GM18511 (cell line): ENCODE data around the gene SRSF7.
"Not testable (repeated sequence)": the region's sequence is repeated elsewhere in the genome, so short reads cannot be mapped to it uniquely, and the experiment has no call there.

Source experiments
- ATAC-seq: cut with Tn5 transposase; IDR thresholded peaks from one replicate; pipeline ENCODE4 v1.9.1; 2021; ENCODE audit warnings: mild to moderate bottlenecking, moderate library complexity; ENCODE audit not compliant: unreplicated experiment

The SRSF7 gene

DNA sequence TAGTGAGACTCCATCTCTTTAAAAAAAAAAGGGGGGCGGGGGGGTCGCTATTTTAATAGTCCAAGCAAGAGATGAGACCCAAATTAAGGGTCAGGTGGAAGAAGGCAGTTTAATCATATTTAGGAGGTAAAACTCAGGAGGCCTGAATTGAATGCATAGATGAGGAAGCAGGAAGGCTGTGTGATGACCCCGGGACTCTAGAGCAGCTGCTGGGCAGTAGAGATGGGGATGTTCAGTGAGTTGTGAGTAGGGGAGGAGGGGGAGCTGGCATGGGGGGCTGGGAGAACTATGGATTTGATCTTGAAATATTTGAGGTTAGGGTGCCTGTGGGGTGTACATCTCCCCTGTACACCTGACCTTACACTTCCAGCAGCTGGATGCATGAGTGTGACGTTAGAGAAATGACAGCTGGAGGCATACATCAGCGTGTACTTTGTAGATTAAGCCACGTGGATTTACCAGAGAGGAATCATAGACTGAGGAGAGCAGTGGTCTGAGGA lies 44.3 kb downstream of the SRSF7 start:
- no peak for ATAC-seq

DNA sequence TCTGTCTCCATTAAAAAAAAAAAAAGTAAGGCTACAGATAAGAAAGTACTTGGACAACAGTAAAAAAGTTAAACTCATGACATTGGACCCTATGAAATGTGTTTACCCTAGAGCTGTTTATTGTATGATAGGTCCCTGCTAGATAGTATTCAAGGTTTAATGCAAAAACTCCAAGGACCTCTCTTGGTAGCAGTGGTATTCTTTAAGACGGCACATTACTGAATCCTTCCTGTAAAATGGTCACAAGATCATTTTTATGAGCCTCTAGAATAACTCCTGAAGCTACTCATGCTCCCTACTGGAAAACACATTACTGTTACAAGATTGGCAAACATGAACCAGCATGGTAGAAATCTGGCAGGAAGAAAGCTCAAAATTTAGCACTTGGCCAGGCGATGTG lies 46.5 kb downstream of the SRSF7 start:
- ATAC-seq = no peak

- not testable (repeated sequence) for ATAC-seq
Measured at GRCh38 chr2:38703336-38703735, 47.8 kb downstream of the SRSF7 start.

DNA sequence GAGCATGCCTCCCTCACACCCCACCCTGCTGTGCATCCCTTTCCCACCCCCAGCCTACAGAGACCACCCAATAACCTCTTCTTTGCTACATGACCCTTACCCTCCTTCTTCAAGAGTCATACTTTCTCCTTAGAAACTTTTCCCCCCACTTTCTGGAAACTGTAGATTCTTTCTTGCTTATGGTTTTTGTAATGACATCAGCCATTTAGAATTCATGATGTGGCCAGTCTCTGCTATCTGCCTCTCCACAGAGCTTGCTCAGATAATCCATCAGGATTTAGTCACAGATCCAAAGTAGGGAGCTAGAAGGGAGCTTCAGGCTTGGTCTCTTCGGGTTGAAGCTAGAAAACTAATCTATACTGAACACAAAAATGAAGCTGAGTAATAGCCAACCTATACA lies 48.7 kb downstream of the SRSF7 start:
- ATAC-seq = no peak

- no peak for ATAC-seq
Measured at GRCh38 chr2:38701542-38701941, 49.6 kb downstream of the SRSF7 start.

DNA sequence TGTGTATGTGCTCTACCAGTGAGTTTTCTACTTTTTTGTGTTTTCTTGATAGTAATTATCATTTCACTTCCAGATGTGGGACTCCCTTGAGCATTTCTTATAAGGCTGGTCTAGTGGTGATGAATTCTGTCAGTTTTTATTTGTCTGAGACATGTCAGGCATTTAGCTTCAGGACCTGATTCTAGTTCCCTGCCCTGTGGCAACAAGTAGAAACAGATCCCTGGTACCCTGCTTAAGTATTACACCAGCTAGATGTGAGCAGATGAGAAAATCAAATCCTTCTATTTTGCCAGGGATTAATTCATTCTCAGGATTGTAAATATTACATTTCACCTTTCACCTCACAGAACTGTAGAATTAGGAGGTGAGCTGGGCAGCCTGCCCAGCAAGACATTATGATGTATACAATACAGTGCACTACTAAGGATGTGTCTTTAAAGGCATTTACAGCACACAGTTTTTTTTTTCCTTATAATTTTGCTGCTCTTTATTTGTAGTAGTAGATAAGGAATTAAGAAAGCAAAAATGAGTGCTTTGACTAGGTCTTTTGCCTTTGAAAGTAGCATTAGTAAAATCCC lies 50.2 kb downstream of the SRSF7 start:
- no peak for ATAC-seq

GRCh38 chr2:38700113-38700785 lies 50.9 kb downstream of the SRSF7 start:
- no peak for ATAC-seq

- no peak for ATAC-seq
Measured at GRCh38 chr2:38698467-38699003, 52.6 kb downstream of the SRSF7 start.

DNA sequence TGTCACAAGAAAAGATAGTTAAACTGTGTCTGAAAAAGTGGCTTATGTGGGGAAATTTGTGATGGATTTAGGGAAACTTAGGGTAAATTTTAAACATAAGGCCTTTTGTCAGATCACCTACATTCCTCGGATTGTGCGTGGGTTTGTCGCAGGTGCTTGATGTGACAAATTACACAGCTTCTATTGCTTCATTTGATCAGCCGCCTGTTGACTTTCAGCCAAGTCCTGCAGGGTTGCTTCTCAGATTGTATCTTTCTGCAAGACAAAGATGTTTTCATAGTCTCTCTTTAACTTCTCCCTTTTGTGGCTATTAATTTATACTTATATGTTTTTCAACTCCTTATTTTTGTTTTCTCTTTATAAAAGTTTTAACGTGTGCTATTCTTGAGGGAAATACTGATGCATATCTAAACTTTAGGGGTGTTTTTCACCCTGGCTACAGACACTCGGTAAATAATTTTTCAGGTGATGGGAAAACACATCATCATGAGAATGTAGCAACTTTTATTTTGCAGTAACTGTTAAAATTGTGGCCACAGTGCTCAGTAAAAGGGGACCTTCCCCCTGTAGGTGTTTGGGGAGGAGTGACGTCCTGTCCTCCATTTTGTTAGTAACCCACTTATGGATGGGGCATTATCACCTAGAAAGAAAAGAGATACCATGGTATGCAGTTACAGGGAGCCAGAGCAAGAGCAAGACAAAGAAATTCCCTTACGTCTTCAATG lies 53.9 kb downstream of the SRSF7 start:
- no peak for ATAC-seq
